ENCODE measurements around the gene BRD4. TPM values are rescaled to one million over a fixed set of nuclear protein-coding genes. Genes with fewer than 3 reads are reported as not detected.

Gene BRD4
- total RNA-seq, 6 donors from 2014 or later, result 41.9 to 117 (median 79.3) TPM

- TF ChIP-seq EP300 (IDR thresholded peaks at IDR 0.05), result no peak
- no peak for TF ChIP-seq POLR2AphosphoS5 (IDR thresholded peaks at IDR 0.05)
- no peak for TF ChIP-seq POLR2A (IDR thresholded peaks at IDR 0.05)
- TF ChIP-seq CTCF (IDR thresholded peaks at IDR 0.05), result no peak
- H3K36me3 ChIP-seq, result peaks cover 14 to 98% (median 90%) of the 10 kb centered on the region in 4 donors
- DNase-seq (no peak), ATAC-seq (ENCODE audit: low FRiP score in 2 of 2) (no peak)
- no peak overlapping the region for H3K4me3 ChIP-seq
- H3K27ac ChIP-seq, result peak overlapping the region in 2 of 4 donors; percentile 47 to 90
- H3K4me1 ChIP-seq, result peaks cover 12 to 26% (median 17%) of the 10 kb centered on the region in 4 donors
- H3K9me3 ChIP-seq, result no peaks in the 10 kb centered on the region
- no peaks in the 10 kb centered on the region for H3K27me3 ChIP-seq
- WGBS, 2 donors, result 90 to 93% methylated on average over 11 to 22 of the region's 24 CpGs
These were observed 88.1 kb downstream of the BRD4 start for GRCh38 chr19:15244106-15244803.

- TF ChIP-seq CTCF (IDR thresholded peaks at IDR 0.05), result no peak
- no peak for TF ChIP-seq POLR2AphosphoS5 (IDR thresholded peaks at IDR 0.05)
- no peak for TF ChIP-seq POLR2A (IDR thresholded peaks at IDR 0.05)
- TF ChIP-seq EP300 (IDR thresholded peaks at IDR 0.05), result no peak
- no peaks in the 10 kb centered on the region for H3K9me3 ChIP-seq
- no peaks in the 10 kb centered on the region for H3K27me3 ChIP-seq
- DNase-seq (no peak), ATAC-seq (ENCODE audit: low FRiP score in 2 of 2) (no peak)
- peaks cover 7 to 18% (median 9%) of the 10 kb centered on the region in 4 donors for H3K4me1 ChIP-seq
- H3K36me3 ChIP-seq, result peaks cover 22 to 98% (median 90%) of the 10 kb centered on the region in 4 donors
- no peak overlapping the region for H3K27ac ChIP-seq
- WGBS, 2 donors, result 94 to 95% methylated on average over 8 to 17 of the region's 17 CpGs
- no peak overlapping the region for H3K4me3 ChIP-seq
These were observed 88.9 kb downstream of the BRD4 start for GRCh38 chr19:15243236-15243957.

GRCh38 chr19:15241259-15241910 lies 91.0 kb downstream of the BRD4 start:
- TF ChIP-seq CTCF (IDR thresholded peaks at IDR 0.05), result no peak
- no peak for TF ChIP-seq POLR2A (IDR thresholded peaks at IDR 0.05)
- TF ChIP-seq POLR2AphosphoS5 (IDR thresholded peaks at IDR 0.05), result no peak
- no peaks in the 10 kb centered on the region for H3K9me3 ChIP-seq
- peaks cover 0 to 4% (median 0%) of the 10 kb centered on the region in 4 donors for H3K4me1 ChIP-seq
- WGBS, 2 donors, result 94 to 100% methylated on average over 6 to 9 of the region's 9 CpGs
- no peak for ATAC-seq (ENCODE audit: low FRiP score in 2 of 2)
- no peak overlapping the region for H3K4me3 ChIP-seq
- no peak for DNase-seq
- no peak overlapping the region for H3K27ac ChIP-seq
- H3K36me3 ChIP-seq, result peaks cover 27 to 98% (median 90%) of the 10 kb centered on the region in 4 donors
- H3K27me3 ChIP-seq, result no peaks in the 10 kb centered on the region

GRCh38 chr19:15240515-15240914 lies 91.8 kb downstream of the BRD4 start:
- H3K4me3 ChIP-seq, result no peak overlapping the region
- DNase-seq, result no peak
- peaks cover 27 to 98% (median 90%) of the 10 kb centered on the region in 4 donors for H3K36me3 ChIP-seq
- no peak for TF ChIP-seq CTCF (IDR thresholded peaks at IDR 0.05)
- no peak for TF ChIP-seq POLR2AphosphoS5 (IDR thresholded peaks at IDR 0.05)
- no peak overlapping the region for H3K27ac ChIP-seq
- H3K9me3 ChIP-seq, result no peaks in the 10 kb centered on the region
- WGBS, 2 donors, result 93 to 100% methylated on average over 2 to 9 of the region's 9 CpGs
- H3K4me1 ChIP-seq, result peaks cover 0 to 9% (median 3%) of the 10 kb centered on the region in 4 donors
- no peaks in the 10 kb centered on the region for H3K27me3 ChIP-seq
- no peak for ATAC-seq (ENCODE audit: low FRiP score in 2 of 2)

Measured in upper lobe of left lung (tissue), 6 donors.